Activated CD8-positive, alpha-beta T cell treated with anti-CD3 and anti-CD28 coated beads for 36 hours (primary cell): ENCODE data around the gene CYBA. TPM values are rescaled to one million over a fixed set of nuclear protein-coding genes. Genes with fewer than 3 reads are reported as not detected.

ENCODE experiments used
- ATAC-seq: fragments of 200-7000 bp; cut with Tn5 transposase; one replicate; pipeline ENCODE4 v1.10.0; 2021; ENCODE audit warnings: mild to moderate bottlenecking, moderate library complexity
- CTCF ChIA-PET: fragments of 350-600 bp; sonication (Branson Sonifier 250); formaldehyde crosslinking; loops from one replicate; lab custom pipeline; 2021; ENCODE audit warnings: antibody characterized with exemption; lab: Charles Lee
- POLR2A ChIA-PET: fragments of 350-600 bp; sonication (Branson Sonifier 250); formaldehyde crosslinking; loops from one replicate; lab custom pipeline; 2021; ENCODE audit warnings: antibody characterized with exemption; lab: Charles Lee
- DNase-seq: peaks from one replicate; pipeline ENCODE4 v3.0.0-alpha.2; 2020
- H3K27ac Mint-ChIP-seq: one replicate; pipeline ENCODE4 v1.8.0; 2021; ENCODE audit warnings: mild to moderate bottlenecking, mixed read lengths
- H3K27me3 Mint-ChIP-seq: one replicate; pipeline ENCODE4 v1.8.0; 2021; ENCODE audit warnings: mixed read lengths
- H3K36me3 Mint-ChIP-seq: one replicate; pipeline ENCODE4 v1.8.0; 2021; ENCODE audit warnings: low read depth, mixed read lengths
- H3K4me1 Mint-ChIP-seq: one replicate; pipeline ENCODE4 v1.8.0; 2021; ENCODE audit warnings: low read depth, mixed read lengths
- H3K4me3 Mint-ChIP-seq: one replicate; pipeline ENCODE4 v1.8.0; 2021; ENCODE audit warnings: mild to moderate bottlenecking, moderate library complexity, mixed read lengths
- H3K9me3 Mint-ChIP-seq: one replicate; pipeline ENCODE4 v1.8.0; 2021; ENCODE audit warnings: mixed read lengths
- intact Hi-C: fragments of 100-400 bp; cut with micrococcal nuclease; formaldehyde crosslinking; loops from one replicate; pipeline ENCODE4 v1.10.0; 2022
- total RNA-seq, 2 experiments: library from RNA; stranded (reverse); gene quantifications; one replicate each; pipeline ENCODE4 v1.2.3, GENCODE V29; 2021
- TF ChIP-seq, protein P1 (sequence below): fragments of 200-600 bp; IDR thresholded peaks from one replicate; pipeline ENCODE4 v1.8.0; 2022; ENCODE audit warnings: antibody characterized with exemption, mild to moderate bottlenecking

The CYBA gene
- total RNA-seq, 2 experiments from 2014 or later, result 230 to 236 TPM

DNA sequence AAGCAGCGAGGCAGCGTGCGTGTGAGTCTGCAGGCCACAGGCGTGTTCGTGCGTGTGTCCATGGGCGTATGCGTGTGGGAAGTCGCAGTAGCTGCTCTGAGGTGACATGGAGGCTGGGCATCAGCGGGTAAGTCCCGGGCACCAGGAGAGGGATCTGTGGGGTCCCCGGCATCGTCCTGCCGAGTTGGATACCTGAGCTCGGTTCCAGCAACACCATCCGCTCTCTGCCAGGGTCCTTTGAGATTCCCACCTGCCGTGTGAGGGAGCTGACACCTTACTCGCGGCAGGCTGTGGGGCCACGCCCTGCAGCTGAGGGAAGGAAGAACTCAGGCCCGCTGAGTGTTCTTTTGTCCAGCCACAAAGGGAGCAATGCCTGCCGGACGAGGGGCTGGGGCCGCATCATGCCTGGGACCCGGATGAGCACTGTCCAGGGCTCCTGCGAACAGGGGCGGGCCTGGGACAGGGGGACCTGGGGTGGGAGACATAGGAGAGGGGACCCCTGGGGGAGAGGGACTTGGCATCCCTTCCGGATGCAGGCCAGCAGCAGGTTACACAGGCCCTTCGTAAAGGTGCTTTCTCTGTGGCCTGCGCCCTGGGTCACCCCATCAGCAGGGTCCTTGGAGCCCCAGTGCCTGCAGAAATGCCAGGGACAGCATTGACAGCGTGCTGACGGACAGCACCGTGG lies 40.4 kb upstream of the CYBA start:
- Mint-ChIP-seq H3K27ac (no peak overlapping the region), H3K4me3 (no peak overlapping the region), H3K4me1 (peaks cover 29% of the 10 kb centered on the region)

DNA sequence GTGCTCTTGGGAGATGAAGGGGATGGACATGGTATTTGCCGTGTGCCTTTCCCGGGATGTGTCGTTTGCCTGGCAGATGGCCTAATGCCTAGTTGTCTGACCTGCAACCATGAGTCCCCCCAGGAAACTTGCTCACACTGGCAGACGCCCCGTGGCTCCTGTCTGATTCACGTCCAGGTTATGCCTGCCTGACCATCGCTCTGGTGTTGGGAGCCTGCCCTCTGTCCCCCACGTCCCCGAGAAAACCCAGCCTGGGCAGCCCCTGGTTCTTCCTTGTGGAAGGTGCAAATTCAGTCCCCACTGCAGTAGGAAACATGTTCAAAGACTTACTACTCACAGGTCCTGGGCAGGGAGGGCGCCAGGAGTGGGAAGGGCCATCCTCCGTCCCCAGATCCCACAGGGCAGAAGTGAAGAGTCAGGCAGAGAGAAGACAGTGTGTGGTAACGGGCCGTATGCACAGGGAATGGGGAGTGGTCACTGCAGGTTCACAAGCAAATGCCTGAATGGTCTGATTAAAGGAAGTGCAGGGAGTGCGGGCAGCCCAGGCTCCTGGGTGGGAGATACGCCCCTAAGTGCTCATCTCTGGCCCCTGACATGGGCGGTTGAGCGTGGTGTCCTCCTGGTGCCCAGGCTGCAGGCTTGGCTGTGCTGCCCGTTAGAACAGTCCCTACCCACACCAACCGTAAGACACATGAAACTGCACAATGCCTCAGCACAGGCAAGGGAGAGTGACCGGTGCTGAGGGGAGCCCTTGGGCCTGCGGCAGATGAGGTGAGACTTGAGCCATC lies 39.7 kb upstream of the CYBA start:
- no peak for ATAC-seq
- H3K36me3 Mint-ChIP-seq, result no peaks in the 10 kb centered on the region
- no peak overlapping the region for H3K4me3 Mint-ChIP-seq
- intact Hi-C loops, result no loop called here
- H3K27me3 Mint-ChIP-seq, result no peaks in the 10 kb centered on the region
- DNase-seq, result no peak
- no peak overlapping the region for H3K27ac Mint-ChIP-seq
- TF ChIP-seq, protein P1, sequence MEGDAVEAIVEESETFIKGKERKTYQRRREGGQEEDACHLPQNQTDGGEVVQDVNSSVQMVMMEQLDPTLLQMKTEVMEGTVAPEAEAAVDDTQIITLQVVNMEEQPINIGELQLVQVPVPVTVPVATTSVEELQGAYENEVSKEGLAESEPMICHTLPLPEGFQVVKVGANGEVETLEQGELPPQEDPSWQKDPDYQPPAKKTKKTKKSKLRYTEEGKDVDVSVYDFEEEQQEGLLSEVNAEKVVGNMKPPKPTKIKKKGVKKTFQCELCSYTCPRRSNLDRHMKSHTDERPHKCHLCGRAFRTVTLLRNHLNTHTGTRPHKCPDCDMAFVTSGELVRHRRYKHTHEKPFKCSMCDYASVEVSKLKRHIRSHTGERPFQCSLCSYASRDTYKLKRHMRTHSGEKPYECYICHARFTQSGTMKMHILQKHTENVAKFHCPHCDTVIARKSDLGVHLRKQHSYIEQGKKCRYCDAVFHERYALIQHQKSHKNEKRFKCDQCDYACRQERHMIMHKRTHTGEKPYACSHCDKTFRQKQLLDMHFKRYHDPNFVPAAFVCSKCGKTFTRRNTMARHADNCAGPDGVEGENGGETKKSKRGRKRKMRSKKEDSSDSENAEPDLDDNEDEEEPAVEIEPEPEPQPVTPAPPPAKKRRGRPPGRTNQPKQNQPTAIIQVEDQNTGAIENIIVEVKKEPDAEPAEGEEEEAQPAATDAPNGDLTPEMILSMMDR, result no peak
- CTCF ChIA-PET, result no interaction called here
- no peaks in the 10 kb centered on the region for H3K9me3 Mint-ChIP-seq
- POLR2A ChIA-PET, result interaction anchor here (0.5 to 3.5 kb wide), 4 partner anchors 9 to 13 kb away, joined by 3 to 21 read pairs (median 5); no protein-coding TSS in a partner anchor
- H3K4me1 Mint-ChIP-seq, result peaks cover 29% of the 10 kb centered on the region

More for the DNA sequence above, 40.4 kb upstream of the CYBA start:
- Mint-ChIP-seq H3K27me3 (no peaks in the 10 kb centered on the region), H3K36me3 (no peaks in the 10 kb centered on the region), H3K9me3 (no peaks in the 10 kb centered on the region)
- CTCF ChIA-PET, result no interaction called here
- POLR2A ChIA-PET, result interaction anchor here (0.5 to 3.5 kb wide), 4 partner anchors 9 to 14 kb away, joined by 3 to 21 read pairs (median 5); no protein-coding TSS in a partner anchor
- intact Hi-C loops, result no loop called here
- no peak for ATAC-seq
- no peak for DNase-seq
- TF ChIP-seq, protein P1, result no peak

DNA sequence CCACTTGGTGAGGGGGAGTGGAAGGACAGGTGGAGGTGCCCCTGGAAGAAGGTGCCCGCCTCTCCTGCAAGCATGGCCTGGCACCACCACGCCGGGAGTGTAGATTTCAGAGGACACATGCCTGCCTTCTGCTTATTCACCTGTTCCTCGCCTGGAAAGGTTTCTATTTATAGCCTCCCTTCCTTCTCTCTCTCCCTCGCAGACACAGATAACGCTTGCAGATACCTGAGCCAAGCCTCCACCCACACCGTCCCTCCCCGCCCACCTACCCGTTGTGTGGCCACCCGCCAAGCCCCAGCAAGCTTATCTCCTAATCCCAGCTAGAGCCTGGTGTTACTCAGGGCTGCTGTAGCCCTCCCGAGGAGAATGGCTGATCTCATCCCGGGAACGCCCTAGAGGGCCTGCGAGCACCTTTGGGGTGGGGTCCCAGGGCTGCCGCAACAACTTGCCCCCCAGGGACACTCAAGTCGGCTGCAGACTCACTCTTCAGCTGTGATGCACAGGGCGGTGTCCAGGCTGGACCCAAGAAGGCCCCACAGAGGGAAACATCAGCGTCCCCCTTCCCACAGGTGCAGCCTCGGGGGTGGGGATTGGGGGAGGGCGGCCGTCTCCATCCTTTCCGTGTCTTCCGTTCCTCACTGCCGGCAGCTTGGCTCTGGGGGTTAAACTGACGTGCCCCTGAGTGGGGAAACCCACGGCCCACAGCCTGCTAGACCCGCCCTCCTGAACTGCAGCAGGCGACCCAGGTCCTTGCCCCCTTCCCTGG lies 37.3 kb upstream of the CYBA start:
- intact Hi-C loops, result no loop called here
- TF ChIP-seq, protein P1, result no peak
- Mint-ChIP-seq H3K4me1 (peaks cover 45% of the 10 kb centered on the region), H3K27ac (no peak overlapping the region), H3K27me3 (no peaks in the 10 kb centered on the region), H3K9me3 (no peaks in the 10 kb centered on the region), H3K36me3 (no peaks in the 10 kb centered on the region), H3K4me3 (no peak overlapping the region)
- ATAC-seq (no peak), DNase-seq (no peak)
- POLR2A ChIA-PET, result interaction anchor here (1.3 to 5.7 kb wide), 2 partner anchors 15 to 68 kb away, joined by 4 to 61 read pairs; partner anchors contain the start of genes CTU2 and RNF166
- CTCF ChIA-PET, result interaction anchor here (1.3 to 1.8 kb wide), 2 partner anchors 13 to 14 kb away, joined by 4 to 5 read pairs; no protein-coding TSS in a partner anchor

DNA sequence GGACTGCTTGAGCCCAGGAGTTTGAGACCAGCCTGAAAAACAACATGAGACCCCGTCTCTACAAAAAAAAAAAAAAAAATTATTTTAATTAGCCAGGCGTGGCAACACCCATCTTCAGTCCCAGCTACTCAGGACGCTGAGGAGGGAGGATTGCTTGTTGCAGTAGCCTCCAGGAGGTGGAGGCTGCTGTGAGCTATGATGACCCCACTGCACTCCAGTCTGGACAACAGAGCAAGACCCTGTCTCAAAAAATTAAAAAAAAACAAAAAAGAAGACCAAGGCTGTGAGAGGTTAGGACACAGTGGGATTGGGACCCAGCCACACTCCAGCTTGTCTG lies 36.8 kb upstream of the CYBA start:
- Mint-ChIP-seq H3K4me3 (no peak overlapping the region), H3K4me1 (peaks cover 40% of the 10 kb centered on the region), H3K27me3 (no peaks in the 10 kb centered on the region), H3K27ac (no peak overlapping the region), H3K36me3 (no peaks in the 10 kb centered on the region), H3K9me3 (no peaks in the 10 kb centered on the region)
- DNase-seq (no peak), ATAC-seq (no peak)
- ChIA-PET CTCF (interaction anchor here (1.3 to 1.8 kb wide), 2 partner anchors 13 to 14 kb away, joined by 4 to 5 read pairs; no protein-coding TSS in a partner anchor), POLR2A (interaction anchor here (1.3 to 5.7 kb wide), 2 partner anchors 16 to 68 kb away, joined by 4 to 61 read pairs; partner anchors contain the start of genes CTU2 and RNF166)
- TF ChIP-seq, protein P1, result no peak
- intact Hi-C loops, result no loop called here
